GM12878 (cell line): ENCODE results near the gene SLC25A42. TPM values are rescaled to one million over a fixed set of nuclear protein-coding genes. Genes with fewer than 3 reads are reported as not detected.

Source experiments
- ATAC-seq: fragments of 200-7000 bp; cut with Tn5 transposase; 3 replicates; pipeline ENCODE4 v1.9.1; 2020; ENCODE audit warnings: mild to moderate bottlenecking, moderate library complexity
- BruUV-seq: library from RNA; stranded (reverse); fragments of 400-500 nt; replicated peaks from 2 replicates; lab custom pipeline; 2021; lab: Mats Ljungman, UMichigan
- CTCF ChIA-PET: fragments of 300-600 bp; sonication (Branson Sonifier 250); formaldehyde crosslinking; extraction: SDS; loops from one replicate; lab custom pipeline; 2021; ENCODE audit warnings: inconsistent platforms; lab: Yijun Ruan, JAX
- POLR2A ChIA-PET: fragments of 350-600 bp; formaldehyde crosslinking; extraction: SDS; loops from one replicate; lab custom pipeline; 2021; ENCODE audit warnings: inconsistent platforms; lab: Charles Lee
- RAD21 ChIA-PET: fragments of 300-600 bp; sonication (Branson Sonifier 250); formaldehyde crosslinking; loops from one replicate; lab custom pipeline; 2023; ENCODE audit warnings: antibody characterized with exemption; ENCODE audit not compliant: unreplicated experiment; lab: Charles Lee
- SMC1A ChIA-PET: fragments of 300-600 bp; sonication (Branson Sonifier 250); formaldehyde crosslinking; loops from one replicate; lab custom pipeline; 2023; ENCODE audit not compliant: unreplicated experiment, uncharacterized antibody; lab: Charles Lee
- DNase-seq: peaks from one replicate; pipeline ENCODE4 v3.0.0-alpha.2; 2011; ENCODE audit warnings: low read depth, low spot score
- FAIRE-seq: peaks from 3 replicates; lab custom pipeline; 2011; peaks lifted over from hg19 to GRCh38; lab: Jason Lieb, UNC
- H2AFZ ChIP-seq: 2 replicates; pipeline ENCODE4 v1.6.0; 2011; ENCODE audit warnings: low read depth, low read length, control low read depth; ENCODE audit not compliant: control insufficient read depth
- H3K27ac ChIP-seq: 2 replicates; pipeline ENCODE4 v1.5.1; 2011; ENCODE audit warnings: control low read depth; ENCODE audit not compliant: control insufficient read depth, insufficient read depth
- H3K27me3 ChIP-seq, 2 experiments: replicated peaks in 1 of 2; 2 replicates each; pipeline versions ENCODE4 v1.6.0 to v1.6.1; 2011; ENCODE audit warnings: low read length in 1 of 2; ENCODE audit not compliant: control insufficient read depth in 2 of 2, insufficient read depth in 2 of 2
- H3K36me3 ChIP-seq, 2 experiments: 2 replicates each; pipeline ENCODE4 v1.5.1; 2011; ENCODE audit warnings: low read length in 1 of 2; ENCODE audit not compliant: control insufficient read depth in 2 of 2, insufficient read depth in 2 of 2
- H3K4me1 ChIP-seq: 2 replicates; pipeline ENCODE4 v1.6.1; 2011; ENCODE audit warnings: mild to moderate bottlenecking, low read length, moderate library complexity, mixed read lengths; ENCODE audit not compliant: control insufficient read depth, insufficient read depth
- H3K4me2 ChIP-seq: 2 replicates; pipeline ENCODE4 v1.6.0; 2011; ENCODE audit warnings: control low read depth; ENCODE audit not compliant: control insufficient read depth, insufficient read depth
- H3K4me3 ChIP-seq: fragments of 200-600 bp; sonication (generic); 2 replicates; pipeline ENCODE4 v1.5.1; 2016
- H3K79me2 ChIP-seq: 2 replicates; pipeline ENCODE4 v1.6.0; 2011; ENCODE audit warnings: low read length; ENCODE audit not compliant: control insufficient read depth, insufficient read depth
- H3K9ac ChIP-seq: 2 replicates; pipeline ENCODE4 v1.8.0; 2011; ENCODE audit warnings: low read length, control low read depth, mixed read lengths; ENCODE audit not compliant: control insufficient read depth, insufficient read depth
- H3K9me3 ChIP-seq: replicated peaks from 3 replicates; pipeline ENCODE4 v1.5.1; 2011; ENCODE audit warnings: mild to moderate bottlenecking, low read length; ENCODE audit not compliant: control insufficient read depth, insufficient read depth
- H4K20me1 ChIP-seq: 2 replicates; pipeline ENCODE4 v1.6.0; 2011; ENCODE audit not compliant: control insufficient read depth, insufficient read depth
- CREB1 ChIP-seq: IDR thresholded peaks from 2 replicates; pipeline ENCODE4 v1.6.1; 2012; ENCODE audit warnings: low read depth, mild to moderate bottlenecking, inconsistent platforms
- FOXK2 ChIP-seq: fragments of 450-650 bp; IDR thresholded peaks from 2 replicates; pipeline ENCODE4 v1.6.1; 2017; ENCODE audit warnings: mild to moderate bottlenecking, moderate library complexity
- WGBS: methylation state at CpG from one replicate; pipeline ENCODE4 v1.1.6; 2016; ENCODE audit warnings: low lambda C conversion rate; ENCODE audit not compliant: insufficient replicate concordance, insufficient coverage; ENCODE audit errors: missing lambda C conversion rate; 5-methylcytosine and 5-hydroxymethylcytosine counted together
- in situ Hi-C: fragments of 300-500 bp; cut with MboI; formaldehyde crosslinking; loops from 9 replicates; pipeline ENCODE4 v1.14.3; 2018; ENCODE audit warnings: mixed read lengths
- intact Hi-C: fragments of 100-400 bp; cut with micrococcal nuclease; formaldehyde crosslinking; loops from one replicate; pipeline ENCODE4 v1.14.2; 2022; ENCODE audit not compliant: unreplicated experiment
- polyA plus RNA-seq, 11 experiments: library from polyadenylated mRNA; depleted of rRNA in 4 of 11; unstranded in 6 of 11; stranded (reverse) in 5 of 11; fragments of >200 nt; fragmentation: Nextera tagmentation in 4 of 11; fragmentation: Illumina TruSeq in 1 of 11; extraction: Ambion mirVana in 4 of 11; extraction: Trizol in 1 of 11; gene quantifications; 1 replicate in 1 of 11; 2 replicates in 10 of 11; pipeline versions ENCODE4 v1.2.1 to v1.2.3, GENCODE V29; 2011 to 2016; ENCODE audit warnings: inconsistent platforms in 2 of 11, missing spikeins in 2 of 11, low read depth in 1 of 11
- total RNA-seq, 4 experiments: library from RNA; depleted of rRNA in 3 of 4; stranded (reverse); fragments of >200 nt in 3 of 4; fragmentation: Illumina TruSeq in 1 of 4; extraction: Trizol in 1 of 4; gene quantifications; 2 replicates each; pipeline versions ENCODE4 v1.2.1 to v1.2.3, GENCODE V29; 2013 to 2021
- TF ChIP-seq, protein P1 (sequence below): IDR thresholded peaks from 2 replicates; pipeline ENCODE4 v1.6.1; 2012; ENCODE audit warnings: low read depth, low read length, improper control_type of control experiment
- TF ChIP-seq, protein P2 (sequence below): IDR thresholded peaks from 2 replicates; pipeline ENCODE4 v1.6.1; 2012; ENCODE audit warnings: mild to moderate bottlenecking, low read depth, low read length
- TF ChIP-seq, protein P3 (sequence below): IDR thresholded peaks from 2 replicates; pipeline ENCODE4 v1.6.1; 2011; ENCODE audit warnings: borderline replicate concordance, low read depth, mild to moderate bottlenecking, moderate library complexity, mixed read lengths, low read length; ENCODE audit not compliant: insufficient read depth; ENCODE audit errors: extremely low read length

SLC25A42 gene
- total and polyA plus RNA-seq, 10 of the 15 experiments (the other 5 are each of a cell fraction or from before 2014, with no cell fraction given): 0.24 to 19.2 (median 9.6) TPM

DNA sequence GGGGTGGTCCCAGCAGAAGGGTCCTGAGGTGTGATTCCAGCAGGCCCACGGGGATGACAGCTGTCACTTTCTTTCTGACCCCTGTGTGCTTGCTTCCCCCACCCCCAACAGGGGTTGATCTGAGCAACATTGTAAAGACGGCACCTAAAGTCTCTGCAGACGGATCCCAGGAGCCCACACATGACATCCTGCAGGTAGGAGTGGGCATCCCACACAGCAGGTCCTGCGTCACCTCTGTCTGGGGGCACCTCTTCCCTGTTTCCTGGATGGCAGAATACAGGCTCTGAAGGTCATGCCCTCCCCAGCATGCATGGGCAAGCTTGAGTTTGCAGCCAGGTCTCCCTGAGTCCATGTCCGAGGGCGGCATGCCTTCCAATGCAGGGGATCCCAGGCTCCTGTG, 19.9 kb upstream of the SLC25A42 start:
- FAIRE-seq (no peak), ATAC-seq (no peak), DNase-seq (no peak)
- Histone ChIP-seq H3K4me2 (no peak overlapping the region), H3K9ac (no peak overlapping the region), H3K4me3 (no peak overlapping the region), H3K9me3 (no peaks in the 10 kb centered on the region), H3K27ac (no peak overlapping the region), H3K36me3 (peaks cover 4 to 18% of the 10 kb centered on the region in 2 experiments; a peak in 3 of 4 replicates), H3K79me2 (peaks cover 2% of the 10 kb centered on the region; the same call in 1 of the 2 replicates), H3K27me3 (no peaks in the 10 kb centered on the region), H4K20me1 (no peaks in the 10 kb centered on the region), H3K4me1 (no peaks in the 10 kb centered on the region), H2AFZ (no peak overlapping the region)
- ChIA-PET RAD21 (no interaction called here), CTCF (interaction anchor here (1.1 kb wide), 1 partner anchor 22 kb away, joined by 3 read pairs; no protein-coding TSS in a partner anchor), POLR2A (no interaction called here), SMC1A (no interaction called here)
- TF ChIP-seq, protein P1, sequence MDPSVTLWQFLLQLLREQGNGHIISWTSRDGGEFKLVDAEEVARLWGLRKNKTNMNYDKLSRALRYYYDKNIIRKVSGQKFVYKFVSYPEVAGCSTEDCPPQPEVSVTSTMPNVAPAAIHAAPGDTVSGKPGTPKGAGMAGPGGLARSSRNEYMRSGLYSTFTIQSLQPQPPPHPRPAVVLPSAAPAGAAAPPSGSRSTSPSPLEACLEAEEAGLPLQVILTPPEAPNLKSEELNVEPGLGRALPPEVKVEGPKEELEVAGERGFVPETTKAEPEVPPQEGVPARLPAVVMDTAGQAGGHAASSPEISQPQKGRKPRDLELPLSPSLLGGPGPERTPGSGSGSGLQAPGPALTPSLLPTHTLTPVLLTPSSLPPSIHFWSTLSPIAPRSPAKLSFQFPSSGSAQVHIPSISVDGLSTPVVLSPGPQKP: no peak
- TF ChIP-seq FOXK2: no peak
- 97% methylated on average over 6 of the region's 6 CpGs for WGBS
- intact Hi-C loops (no loop called here), in situ Hi-C loops (no loop called here)
- no TSS peak for BruUV-seq

DNA sequence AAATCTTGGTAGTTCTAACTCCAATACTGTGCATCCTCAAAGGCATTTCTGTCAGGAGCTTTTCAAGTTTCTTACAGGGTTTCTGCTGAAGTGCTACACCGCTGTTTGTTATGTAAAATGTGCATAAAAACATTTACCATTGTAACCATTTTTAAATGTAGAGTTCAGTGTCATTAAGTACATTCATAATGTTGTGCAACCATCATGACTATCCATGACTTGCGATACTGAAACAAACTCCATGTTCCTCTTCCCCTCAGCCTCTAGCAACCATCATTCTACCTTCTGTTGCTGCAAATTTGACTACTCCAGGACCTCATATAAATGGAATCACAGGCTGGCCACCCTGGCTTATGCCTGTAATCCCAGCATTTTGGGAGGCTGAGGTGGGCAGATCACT, 14.4 kb upstream of the SLC25A42 start:
- ChIA-PET SMC1A (interaction anchor here (1.0 to 1.4 kb wide), 2 partner anchors 9 to 405 kb away, joined by 3 to 4 read pairs; no protein-coding TSS in a partner anchor), CTCF (interaction anchor here (1.0 kb wide), 1 partner anchor 263 kb away, joined by 3 read pairs; no protein-coding TSS in a partner anchor), RAD21 (interaction anchor here (0.6 to 1.5 kb wide), 2 partner anchors 11 to 92 kb away, joined by 3 read pairs; no protein-coding TSS in a partner anchor), POLR2A (no interaction called here)
- TF ChIP-seq, protein P2, sequence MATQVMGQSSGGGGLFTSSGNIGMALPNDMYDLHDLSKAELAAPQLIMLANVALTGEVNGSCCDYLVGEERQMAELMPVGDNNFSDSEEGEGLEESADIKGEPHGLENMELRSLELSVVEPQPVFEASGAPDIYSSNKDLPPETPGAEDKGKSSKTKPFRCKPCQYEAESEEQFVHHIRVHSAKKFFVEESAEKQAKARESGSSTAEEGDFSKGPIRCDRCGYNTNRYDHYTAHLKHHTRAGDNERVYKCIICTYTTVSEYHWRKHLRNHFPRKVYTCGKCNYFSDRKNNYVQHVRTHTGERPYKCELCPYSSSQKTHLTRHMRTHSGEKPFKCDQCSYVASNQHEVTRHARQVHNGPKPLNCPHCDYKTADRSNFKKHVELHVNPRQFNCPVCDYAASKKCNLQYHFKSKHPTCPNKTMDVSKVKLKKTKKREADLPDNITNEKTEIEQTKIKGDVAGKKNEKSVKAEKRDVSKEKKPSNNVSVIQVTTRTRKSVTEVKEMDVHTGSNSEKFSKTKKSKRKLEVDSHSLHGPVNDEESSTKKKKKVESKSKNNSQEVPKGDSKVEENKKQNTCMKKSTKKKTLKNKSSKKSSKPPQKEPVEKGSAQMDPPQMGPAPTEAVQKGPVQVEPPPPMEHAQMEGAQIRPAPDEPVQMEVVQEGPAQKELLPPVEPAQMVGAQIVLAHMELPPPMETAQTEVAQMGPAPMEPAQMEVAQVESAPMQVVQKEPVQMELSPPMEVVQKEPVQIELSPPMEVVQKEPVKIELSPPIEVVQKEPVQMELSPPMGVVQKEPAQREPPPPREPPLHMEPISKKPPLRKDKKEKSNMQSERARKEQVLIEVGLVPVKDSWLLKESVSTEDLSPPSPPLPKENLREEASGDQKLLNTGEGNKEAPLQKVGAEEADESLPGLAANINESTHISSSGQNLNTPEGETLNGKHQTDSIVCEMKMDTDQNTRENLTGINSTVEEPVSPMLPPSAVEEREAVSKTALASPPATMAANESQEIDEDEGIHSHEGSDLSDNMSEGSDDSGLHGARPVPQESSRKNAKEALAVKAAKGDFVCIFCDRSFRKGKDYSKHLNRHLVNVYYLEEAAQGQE: no peak
- TF ChIP-seq, protein P3, sequence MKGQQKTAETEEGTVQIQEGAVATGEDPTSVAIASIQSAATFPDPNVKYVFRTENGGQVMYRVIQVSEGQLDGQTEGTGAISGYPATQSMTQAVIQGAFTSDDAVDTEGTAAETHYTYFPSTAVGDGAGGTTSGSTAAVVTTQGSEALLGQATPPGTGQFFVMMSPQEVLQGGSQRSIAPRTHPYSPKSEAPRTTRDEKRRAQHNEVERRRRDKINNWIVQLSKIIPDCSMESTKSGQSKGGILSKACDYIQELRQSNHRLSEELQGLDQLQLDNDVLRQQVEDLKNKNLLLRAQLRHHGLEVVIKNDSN: no peak
- TF ChIP-seq CREB1: no peak
- Histone ChIP-seq H3K36me3 (peaks cover 21 to 22% of the 10 kb centered on the region in 2 experiments), H3K4me3 (no peak overlapping the region), H2AFZ (no peak overlapping the region), H3K9ac (no peak overlapping the region), H3K79me2 (no peaks in the 10 kb centered on the region), H3K4me2 (no peak overlapping the region), H4K20me1 (no peaks in the 10 kb centered on the region; the same call in 1 of the 2 replicates), H3K27me3 (no peaks in the 10 kb centered on the region), H3K9me3 (no peaks in the 10 kb centered on the region), H3K4me1 (no peaks in the 10 kb centered on the region), H3K27ac (no peak overlapping the region)
- 98% methylated on average over 2 of the region's 2 CpGs for WGBS
- no peak for ATAC-seq
- intact Hi-C loops: no loop called here
- DNase-seq: no peak
- no TSS peak for BruUV-seq
- in situ Hi-C loops: no loop called here
- FAIRE-seq: no peak
